K562 (cell line): Measurements from ENCODE around the gene MAMDC4. TPM values are rescaled to one million over a fixed set of nuclear protein-coding genes. Genes with fewer than 3 reads are reported as not detected.

Experiments
- BRCA1 ChIP-seq, 2 experiments: fragments of 450-650 bp in 1 of 2; sonication (generic) in 1 of 2; formaldehyde crosslinking in 1 of 2; IDR thresholded peaks; 2 replicates each; pipeline versions ENCODE4 v1.5.0 to v1.6.1; 2017 to 2020; ENCODE audit warnings: mild to moderate bottlenecking in 1 of 2, missing genetic modification reagents in 1 of 2
- DPF2 ChIP-seq: fragments of 450-650 bp; IDR thresholded peaks from 2 replicates; pipeline ENCODE4 v1.6.1; 2016
- HMGN3 ChIP-seq: IDR thresholded peaks from 2 replicates; pipeline ENCODE4 v1.6.1; 2011; ENCODE audit warnings: borderline replicate concordance, low read depth, mild to moderate bottlenecking, mixed read lengths, low read length; ENCODE audit not compliant: insufficient read length; ENCODE audit errors: extremely low read depth
- KDM5B ChIP-seq: fragments of 200-600 bp; sonication (generic); IDR thresholded peaks from 2 replicates; pipeline ENCODE4 v1.6.1; 2012; ENCODE audit warnings: low read depth, mild to moderate bottlenecking, moderate library complexity, low read length, control low read depth, inconsistent platforms; ENCODE audit not compliant: insufficient replicate concordance
- WHSC1 ChIP-seq: IDR thresholded peaks from one replicate; pipeline ENCODE4 v1.6.1; 2012; ENCODE audit warnings: low read length, control low read depth, inconsistent platforms
- polyA plus RNA-seq, 8 experiments: library from polyadenylated mRNA; depleted of rRNA in 4 of 8; stranded (reverse) in 5 of 8; unstranded in 3 of 8; fragments of >200 nt; fragmentation: Nextera tagmentation in 2 of 8; fragmentation: Illumina TruSeq in 1 of 8; extraction: Ambion mirVana in 2 of 8; extraction: Trizol in 1 of 8; gene quantifications; 2 replicates each; pipeline versions ENCODE4 v1.2.1 to v1.2.3, GENCODE V29; 2011 to 2014; ENCODE audit warnings: inconsistent platforms in 1 of 8, missing spikeins in 1 of 8
- total RNA-seq, 7 experiments: library from RNA; depleted of rRNA in 6 of 7; stranded (reverse); fragments of >200 nt in 6 of 7; fragmentation: Illumina TruSeq in 2 of 7; extraction: Trizol in 2 of 7; gene quantifications; 2 replicates each; pipeline versions ENCODE4 v1.2.1 to v1.2.3, GENCODE V29; 2011 to 2021; ENCODE audit warnings: low replicate concordance in 1 of 7
- TF ChIP-seq, protein P1 (sequence below): fragments of 450-650 bp; IDR thresholded peaks from one replicate; pipeline ENCODE4 v1.6.1; 2018; ENCODE audit warnings: mild to moderate bottlenecking, moderate library complexity; ENCODE audit not compliant: partially characterized antibody
- TF ChIP-seq, protein P2 (sequence below): sonication (generic); formaldehyde crosslinking; IDR thresholded peaks from 2 replicates; pipeline ENCODE4 v1.8.0; 2022; ENCODE audit warnings: missing genetic modification reagents, mild to moderate bottlenecking, borderline replicate concordance
- TF ChIP-seq, protein P3 (sequence below): sonication (generic); formaldehyde crosslinking; IDR thresholded peaks from 2 replicates; pipeline ENCODE4 v1.8.0; 2022; ENCODE audit warnings: mild to moderate bottlenecking, missing genetic modification reagents
- TF ChIP-seq, protein P4 (sequence below): sonication (generic); formaldehyde crosslinking; IDR thresholded peaks from 2 replicates; pipeline ENCODE4 v1.8.1; 2023; ENCODE audit warnings: missing genetic modification reagents, mild to moderate bottlenecking, borderline replicate concordance

The MAMDC4 gene
- total and polyA plus RNA-seq, 9 of the 15 experiments (the other 6 are each of a cell fraction or from before 2014, with no cell fraction given), result 0.03 to 10.8 (median 1.5) TPM

DNA sequence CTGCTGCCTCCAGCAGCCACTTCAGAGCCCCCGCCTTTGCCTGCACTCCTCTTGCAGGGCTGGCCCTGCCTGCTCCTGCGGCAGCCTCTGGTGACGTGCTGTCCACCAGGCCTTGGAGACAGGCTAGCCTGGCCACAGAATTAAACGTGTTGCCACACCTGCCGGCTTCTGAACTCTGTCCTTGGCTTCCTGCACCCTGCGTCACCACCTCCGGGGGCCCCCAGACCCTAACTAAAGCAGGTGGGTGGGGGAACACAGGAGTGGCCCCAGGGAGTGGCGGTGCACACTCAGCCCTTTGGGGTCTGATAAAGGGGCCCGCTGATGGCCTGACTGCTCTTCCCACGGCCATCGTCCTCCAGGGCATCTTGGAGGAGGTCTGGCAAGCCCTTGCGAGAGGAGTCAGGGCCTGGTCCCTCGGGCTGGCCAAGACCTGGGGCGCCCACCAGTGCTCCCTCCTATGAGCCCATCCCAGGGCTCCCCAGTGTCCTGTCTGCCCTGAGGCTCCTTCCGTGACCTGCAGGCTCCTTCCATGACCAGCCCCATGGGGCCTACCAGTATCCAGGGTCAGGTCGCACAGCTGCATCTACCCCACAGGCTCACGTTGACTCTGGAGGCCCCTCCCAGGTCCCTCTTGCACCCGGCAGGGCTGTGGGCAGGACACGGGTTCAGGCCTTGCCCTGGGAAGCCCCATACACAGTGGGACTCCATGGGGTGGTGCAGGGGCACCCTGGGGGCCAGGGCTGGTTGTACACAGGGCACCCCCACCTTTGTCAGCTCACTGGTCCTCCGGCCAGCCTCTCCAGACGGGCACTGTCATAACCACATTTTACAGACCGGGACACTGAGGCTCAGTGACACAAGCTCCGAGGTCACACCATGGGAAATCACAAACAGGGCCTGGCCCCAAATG is 1.0 kb upstream of the MAMDC4 start (continued):
- TF ChIP-seq, protein P1, sequence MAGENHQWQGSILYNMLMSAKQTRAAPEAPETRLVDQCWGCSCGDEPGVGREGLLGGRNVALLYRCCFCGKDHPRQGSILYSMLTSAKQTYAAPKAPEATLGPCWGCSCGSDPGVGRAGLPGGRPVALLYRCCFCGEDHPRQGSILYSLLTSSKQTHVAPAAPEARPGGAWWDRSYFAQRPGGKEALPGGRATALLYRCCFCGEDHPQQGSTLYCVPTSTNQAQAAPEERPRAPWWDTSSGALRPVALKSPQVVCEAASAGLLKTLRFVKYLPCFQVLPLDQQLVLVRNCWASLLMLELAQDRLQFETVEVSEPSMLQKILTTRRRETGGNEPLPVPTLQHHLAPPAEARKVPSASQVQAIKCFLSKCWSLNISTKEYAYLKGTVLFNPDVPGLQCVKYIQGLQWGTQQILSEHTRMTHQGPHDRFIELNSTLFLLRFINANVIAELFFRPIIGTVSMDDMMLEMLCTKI, result no peak
- TF ChIP-seq, protein P2, sequence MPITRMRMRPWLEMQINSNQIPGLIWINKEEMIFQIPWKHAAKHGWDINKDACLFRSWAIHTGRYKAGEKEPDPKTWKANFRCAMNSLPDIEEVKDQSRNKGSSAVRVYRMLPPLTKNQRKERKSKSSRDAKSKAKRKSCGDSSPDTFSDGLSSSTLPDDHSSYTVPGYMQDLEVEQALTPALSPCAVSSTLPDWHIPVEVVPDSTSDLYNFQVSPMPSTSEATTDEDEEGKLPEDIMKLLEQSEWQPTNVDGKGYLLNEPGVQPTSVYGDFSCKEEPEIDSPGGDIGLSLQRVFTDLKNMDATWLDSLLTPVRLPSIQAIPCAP (CRISPR knock-in tag), result no peak
- TF ChIP-seq HMGN3 (peak; percentile 12), WHSC1 (no peak), BRCA1 (IDR thresholded peaks at IDR 0.05) (no peak), BRCA1 (CRISPR knock-in tag; IDR thresholded peaks at IDR 0.05) (no peak), KDM5B (peak; percentile 19), DPF2 (no peak)
- TF ChIP-seq, protein P3, sequence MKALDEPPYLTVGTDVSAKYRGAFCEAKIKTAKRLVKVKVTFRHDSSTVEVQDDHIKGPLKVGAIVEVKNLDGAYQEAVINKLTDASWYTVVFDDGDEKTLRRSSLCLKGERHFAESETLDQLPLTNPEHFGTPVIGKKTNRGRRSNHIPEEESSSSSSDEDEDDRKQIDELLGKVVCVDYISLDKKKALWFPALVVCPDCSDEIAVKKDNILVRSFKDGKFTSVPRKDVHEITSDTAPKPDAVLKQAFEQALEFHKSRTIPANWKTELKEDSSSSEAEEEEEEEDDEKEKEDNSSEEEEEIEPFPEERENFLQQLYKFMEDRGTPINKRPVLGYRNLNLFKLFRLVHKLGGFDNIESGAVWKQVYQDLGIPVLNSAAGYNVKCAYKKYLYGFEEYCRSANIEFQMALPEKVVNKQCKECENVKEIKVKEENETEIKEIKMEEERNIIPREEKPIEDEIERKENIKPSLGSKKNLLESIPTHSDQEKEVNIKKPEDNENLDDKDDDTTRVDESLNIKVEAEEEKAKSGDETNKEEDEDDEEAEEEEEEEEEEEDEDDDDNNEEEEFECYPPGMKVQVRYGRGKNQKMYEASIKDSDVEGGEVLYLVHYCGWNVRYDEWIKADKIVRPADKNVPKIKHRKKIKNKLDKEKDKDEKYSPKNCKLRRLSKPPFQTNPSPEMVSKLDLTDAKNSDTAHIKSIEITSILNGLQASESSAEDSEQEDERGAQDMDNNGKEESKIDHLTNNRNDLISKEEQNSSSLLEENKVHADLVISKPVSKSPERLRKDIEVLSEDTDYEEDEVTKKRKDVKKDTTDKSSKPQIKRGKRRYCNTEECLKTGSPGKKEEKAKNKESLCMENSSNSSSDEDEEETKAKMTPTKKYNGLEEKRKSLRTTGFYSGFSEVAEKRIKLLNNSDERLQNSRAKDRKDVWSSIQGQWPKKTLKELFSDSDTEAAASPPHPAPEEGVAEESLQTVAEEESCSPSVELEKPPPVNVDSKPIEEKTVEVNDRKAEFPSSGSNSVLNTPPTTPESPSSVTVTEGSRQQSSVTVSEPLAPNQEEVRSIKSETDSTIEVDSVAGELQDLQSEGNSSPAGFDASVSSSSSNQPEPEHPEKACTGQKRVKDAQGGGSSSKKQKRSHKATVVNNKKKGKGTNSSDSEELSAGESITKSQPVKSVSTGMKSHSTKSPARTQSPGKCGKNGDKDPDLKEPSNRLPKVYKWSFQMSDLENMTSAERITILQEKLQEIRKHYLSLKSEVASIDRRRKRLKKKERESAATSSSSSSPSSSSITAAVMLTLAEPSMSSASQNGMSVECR, result no peak
- TF ChIP-seq, protein P4, sequence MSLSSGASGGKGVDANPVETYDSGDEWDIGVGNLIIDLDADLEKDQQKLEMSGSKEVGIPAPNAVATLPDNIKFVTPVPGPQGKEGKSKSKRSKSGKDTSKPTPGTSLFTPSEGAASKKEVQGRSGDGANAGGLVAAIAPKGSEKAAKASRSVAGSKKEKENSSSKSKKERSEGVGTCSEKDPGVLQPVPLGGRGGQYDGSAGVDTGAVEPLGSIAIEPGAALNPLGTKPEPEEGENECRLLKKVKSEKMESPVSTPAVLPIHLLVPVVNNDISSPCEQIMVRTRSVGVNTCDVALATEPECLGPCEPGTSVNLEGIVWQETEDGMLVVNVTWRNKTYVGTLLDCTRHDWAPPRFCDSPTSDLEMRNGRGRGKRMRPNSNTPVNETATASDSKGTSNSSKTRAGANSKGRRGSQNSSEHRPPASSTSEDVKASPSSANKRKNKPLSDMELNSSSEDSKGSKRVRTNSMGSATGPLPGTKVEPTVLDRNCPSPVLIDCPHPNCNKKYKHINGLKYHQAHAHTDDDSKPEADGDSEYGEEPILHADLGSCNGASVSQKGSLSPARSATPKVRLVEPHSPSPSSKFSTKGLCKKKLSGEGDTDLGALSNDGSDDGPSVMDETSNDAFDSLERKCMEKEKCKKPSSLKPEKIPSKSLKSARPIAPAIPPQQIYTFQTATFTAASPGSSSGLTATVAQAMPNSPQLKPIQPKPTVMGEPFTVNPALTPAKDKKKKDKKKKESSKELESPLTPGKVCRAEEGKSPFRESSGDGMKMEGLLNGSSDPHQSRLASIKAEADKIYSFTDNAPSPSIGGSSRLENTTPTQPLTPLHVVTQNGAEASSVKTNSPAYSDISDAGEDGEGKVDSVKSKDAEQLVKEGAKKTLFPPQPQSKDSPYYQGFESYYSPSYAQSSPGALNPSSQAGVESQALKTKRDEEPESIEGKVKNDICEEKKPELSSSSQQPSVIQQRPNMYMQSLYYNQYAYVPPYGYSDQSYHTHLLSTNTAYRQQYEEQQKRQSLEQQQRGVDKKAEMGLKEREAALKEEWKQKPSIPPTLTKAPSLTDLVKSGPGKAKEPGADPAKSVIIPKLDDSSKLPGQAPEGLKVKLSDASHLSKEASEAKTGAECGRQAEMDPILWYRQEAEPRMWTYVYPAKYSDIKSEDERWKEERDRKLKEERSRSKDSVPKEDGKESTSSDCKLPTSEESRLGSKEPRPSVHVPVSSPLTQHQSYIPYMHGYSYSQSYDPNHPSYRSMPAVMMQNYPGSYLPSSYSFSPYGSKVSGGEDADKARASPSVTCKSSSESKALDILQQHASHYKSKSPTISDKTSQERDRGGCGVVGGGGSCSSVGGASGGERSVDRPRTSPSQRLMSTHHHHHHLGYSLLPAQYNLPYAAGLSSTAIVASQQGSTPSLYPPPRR, result no peak
